NCI-H187 (cell line): ENCODE measurements around the gene NOP53.
"Not testable (repeated sequence)": the region's sequence is repeated elsewhere in the genome, so short reads cannot be mapped to it uniquely, and the experiment has no call there.

Experiments used
- DNase-seq, 2 experiments: peaks; one replicate each; lab custom pipeline; 2025; lab: John Stamatoyannopoulos, UW

NOP53 gene

GRCh38 chr19:47754206-47755064 is 9.1 kb downstream of the NOP53 start:
- no peak for DNase-seq

DNA sequence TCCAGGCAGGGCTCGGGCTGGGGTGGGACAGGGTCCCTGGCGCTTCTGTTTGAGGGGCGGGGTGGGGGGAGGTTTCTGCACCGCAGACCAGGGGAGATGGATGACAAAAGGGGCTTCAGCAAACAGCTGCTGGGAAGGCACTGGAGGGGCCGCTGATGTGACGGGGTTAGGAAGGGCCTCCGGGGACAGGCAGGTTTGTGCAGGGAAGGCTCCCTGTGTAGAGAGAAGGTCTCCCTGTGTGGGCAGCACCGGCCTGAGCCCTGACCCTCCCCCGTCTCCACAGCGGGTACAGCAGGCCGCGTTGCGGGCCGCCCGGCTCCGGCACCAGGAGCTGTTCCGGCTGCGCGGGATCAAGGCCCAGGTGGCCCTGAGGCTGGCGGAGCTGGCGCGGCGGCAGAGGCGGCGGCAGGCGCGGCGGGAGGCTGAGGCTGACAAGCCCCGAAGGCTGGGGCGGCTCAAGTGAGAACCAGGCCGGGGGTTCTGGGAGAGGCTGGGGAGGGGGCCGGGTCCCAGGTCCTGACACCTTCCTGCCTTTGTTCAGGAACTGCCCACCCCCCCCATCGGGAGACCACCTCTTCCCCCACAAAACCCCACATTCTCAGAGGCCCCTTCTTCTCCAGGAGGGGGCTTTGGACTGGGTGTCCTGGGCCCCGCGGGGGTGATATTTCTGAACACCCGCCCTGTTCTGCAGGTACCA is 9.9 kb downstream of the NOP53 start:
- DNase-seq, result no peak

DNA sequence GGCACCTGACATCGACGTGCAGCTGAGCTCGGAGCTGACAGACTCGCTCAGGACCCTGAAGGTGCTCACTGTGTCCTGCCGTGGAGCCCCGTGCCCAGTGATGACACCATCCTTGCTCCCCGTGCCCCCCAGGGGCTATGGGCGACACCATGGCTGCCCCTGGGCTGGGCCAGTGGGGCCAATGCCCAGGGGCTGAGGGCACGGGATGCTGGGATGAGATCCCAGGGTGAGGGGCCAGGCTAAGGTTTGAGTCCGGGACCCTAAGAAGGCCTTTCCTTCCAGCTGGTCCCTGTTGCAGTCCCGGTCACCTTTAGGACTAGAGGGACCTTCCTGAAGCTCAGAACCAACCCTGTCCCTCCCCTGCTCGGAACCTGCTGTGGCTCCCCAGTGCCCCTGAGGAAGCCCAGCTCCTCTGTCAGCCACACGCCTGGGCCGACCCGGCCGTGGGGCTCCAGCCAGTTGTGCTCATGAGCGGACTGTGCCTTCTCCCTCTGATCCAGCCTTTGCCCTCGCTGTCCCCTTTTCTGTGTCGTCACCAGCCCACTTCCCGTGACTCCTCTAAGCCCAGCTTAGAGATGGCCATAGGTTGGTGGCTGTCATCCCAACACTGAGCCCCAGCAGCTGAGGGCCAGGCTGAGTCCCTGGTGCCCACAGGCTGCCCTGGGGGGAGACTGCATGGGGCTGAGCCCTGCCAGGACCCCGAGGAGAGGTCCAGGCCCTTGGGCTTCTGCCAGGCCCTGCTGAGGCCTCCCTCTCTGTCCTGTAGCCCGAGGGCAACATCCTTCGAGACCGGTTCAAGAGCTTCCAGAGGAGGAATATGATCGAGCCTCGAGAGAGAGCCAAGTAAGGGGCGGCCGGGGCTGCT is 10.6 kb downstream of the NOP53 start:
- DNase-seq, result no peak

GRCh38 chr19:47756627-47756929 is 11.2 kb downstream of the NOP53 start:
- DNase-seq, result no peak

- no peak for DNase-seq
Observed at GRCh38 chr19:47756953-47757608, 11.7 kb downstream of the NOP53 start.

DNA sequence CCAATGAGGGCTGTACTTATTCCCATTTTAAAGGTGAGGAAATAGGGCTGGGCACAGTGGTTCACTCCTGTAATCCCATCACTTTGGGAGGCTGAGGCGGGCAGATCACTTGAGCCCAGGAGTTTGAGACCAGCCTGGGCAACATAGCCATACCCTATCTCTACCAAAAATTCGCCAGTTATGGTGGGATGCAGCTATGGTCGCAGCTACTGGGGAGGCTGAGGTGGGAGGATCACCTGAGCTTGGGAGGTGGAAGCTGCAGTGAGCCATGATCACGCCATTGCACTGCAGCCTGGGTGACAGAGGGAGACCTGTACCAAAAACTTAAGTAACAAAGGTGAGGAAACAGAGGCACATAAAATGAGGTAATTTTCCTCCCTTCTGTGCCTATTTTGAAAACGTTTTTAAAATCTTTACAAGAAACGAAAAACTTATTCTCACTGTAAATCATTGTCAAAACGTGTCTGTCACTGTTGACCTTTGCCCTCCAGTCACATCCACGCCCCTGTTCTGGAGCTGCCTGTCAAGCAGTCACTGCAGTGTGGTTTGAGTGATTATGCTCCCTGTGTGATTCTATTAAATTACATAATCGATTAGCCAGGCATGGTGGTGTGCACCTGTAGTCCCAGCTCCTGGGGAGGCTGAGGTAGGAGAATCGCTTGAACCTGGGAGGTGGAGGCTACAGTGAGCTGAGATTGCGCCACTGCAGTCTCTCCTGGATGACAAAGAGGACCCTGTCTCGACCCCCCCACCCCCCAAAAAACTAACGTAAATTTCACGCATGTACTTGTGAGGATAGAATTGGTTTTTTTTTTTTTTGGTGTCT is 12.5 kb downstream of the NOP53 start:
- DNase-seq, result no peak

DNA sequence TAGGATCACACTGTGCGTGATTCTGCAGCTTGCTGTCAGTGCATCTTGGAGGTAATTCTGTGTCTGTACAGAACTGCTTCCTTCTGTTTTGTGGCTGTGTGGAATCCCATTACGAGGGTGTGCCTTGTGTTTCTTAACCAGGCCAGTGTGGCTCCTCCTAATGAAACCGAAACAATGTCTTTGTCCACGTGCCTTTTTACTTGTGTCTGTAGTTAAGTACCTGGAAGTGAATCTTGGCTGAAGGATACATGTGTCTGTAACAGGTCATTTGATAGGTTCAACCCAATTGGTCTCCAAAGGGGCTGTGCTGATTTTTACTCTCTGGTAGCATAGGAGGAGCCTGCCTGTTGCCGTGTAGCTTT is 13.1 kb downstream of the NOP53 start:
- no peak for DNase-seq

DNA sequence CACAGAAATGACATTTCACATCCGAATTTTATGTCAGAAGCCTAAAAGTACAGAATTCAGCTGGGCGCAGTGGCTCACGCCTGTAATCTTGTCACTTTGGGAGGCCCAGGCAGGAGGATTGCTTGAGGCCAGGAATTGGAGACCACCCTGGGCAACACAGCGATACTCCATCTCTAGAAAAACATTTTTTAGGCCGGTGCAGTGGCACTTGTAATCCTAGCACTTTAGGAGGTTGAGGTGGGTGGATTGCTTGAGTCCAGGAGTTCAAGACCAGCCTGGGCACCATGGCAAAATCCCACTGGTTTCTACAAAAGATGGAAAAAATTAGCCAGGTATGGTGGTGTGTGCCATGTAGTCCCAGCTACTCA is 15.3 kb downstream of the NOP53 start:
- no peak for DNase-seq

DNA sequence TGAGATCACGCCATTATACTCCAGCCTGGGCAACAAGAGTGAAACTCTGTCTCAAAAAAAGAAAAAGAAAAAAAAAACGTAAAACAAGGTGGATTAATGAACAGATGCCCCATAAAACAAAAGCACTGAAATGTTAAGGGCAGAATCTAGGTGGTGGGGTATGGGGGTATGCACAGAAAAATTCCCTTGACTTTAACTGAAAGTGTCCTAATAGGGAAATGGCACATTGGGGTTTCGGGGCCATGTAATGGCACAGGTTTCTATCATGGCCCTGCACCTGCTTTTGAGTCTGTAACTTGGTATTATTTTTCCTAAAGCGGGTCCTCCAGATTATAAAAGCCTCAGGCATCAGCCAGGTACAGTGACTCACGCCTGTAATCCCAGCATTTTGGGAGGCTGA is 16.2 kb downstream of the NOP53 start:
- no peak for DNase-seq

- DNase-seq, result no peak
Observed at GRCh38 chr19:47762151-47762550, 16.8 kb downstream of the NOP53 start.

GRCh38 chr19:47762615-47763308 is 17.4 kb downstream of the NOP53 start:
- DNase-seq, result no peak

DNA sequence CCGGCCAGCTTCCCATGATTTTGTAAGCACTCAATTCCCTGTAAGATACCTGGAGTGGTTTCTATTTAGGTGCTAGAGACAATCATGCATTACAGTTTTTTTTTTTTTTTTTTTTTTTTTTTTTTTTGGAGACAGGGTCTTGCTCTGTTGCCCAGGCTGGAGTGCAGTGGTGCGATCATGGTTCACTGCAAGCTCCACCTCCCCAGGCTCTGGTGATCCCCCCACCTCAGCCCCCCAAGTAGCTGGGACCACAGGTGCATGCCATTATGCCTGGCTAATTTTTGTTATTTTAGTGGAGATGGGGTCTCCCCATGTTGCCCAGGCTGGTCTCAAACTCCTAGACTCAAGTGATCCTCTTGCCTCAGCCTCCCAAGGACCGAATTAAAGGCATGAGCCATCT is 19.4 kb downstream of the NOP53 start:
- not testable (repeated sequence) for DNase-seq

DNA sequence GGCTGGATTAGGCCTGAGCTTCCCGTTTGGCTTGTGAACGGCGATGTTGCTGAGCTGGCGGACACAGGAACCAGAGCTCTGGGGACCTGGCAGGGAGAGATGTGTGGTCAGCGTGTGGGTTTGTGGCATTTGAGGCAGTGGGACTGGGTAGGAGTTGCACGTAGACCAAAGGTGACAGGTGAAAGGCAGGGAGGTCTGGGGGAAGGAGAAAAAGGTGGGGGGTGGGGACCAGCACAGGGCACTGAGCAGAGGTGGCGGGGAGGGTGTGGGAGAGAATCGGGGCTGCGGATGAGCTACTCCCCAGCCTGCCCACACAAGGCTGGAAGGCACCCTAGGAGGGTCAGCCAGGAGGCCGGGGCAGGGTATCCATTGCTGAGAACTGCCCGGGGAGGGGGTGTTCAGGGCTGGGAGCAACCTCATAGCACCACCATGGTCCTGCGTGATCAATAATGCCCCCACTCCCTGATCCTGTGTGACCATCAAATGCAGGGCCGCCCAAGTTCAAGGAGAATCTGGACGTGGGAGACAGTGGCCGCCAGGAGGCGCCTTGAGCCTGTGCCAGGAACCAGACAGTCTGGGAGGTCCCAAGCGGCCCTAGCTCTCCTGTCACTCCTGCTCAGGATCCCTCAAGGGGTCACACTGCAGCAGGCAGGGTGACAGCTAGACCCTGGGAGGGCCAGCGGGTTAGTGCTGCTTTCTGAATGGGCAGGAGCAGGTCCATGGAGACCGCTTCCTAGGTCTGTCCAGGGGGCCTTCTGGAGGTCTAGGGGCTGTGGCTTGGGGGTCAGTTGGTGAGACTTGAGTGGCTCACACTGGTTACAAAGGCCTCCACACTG is 20.4 kb downstream of the NOP53 start:
- peak in 1 of 2 experiments; percentile 10 for DNase-seq

- no peak for DNase-seq
Observed at GRCh38 chr19:47766359-47766620, 20.9 kb downstream of the NOP53 start.

DNA sequence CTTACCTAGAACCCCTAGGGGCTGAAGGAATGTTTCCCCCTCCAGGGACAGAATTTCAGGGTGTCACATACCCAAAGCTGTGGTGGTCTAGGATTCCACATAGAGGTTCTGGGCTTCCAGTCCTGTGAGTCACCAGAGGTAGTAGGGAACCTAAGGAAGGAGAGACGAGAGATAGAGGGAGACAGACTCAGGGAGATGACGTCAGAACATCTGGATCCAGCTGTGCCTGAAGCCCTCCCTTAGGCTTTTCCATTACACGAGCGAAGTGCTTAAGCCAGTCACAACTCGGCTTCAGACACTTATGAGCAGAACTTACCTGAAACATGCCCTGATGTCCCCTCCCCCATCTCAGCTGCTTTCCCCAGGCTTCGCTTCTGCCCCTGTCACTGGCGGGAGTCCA is 21.3 kb downstream of the NOP53 start:
- DNase-seq, result no peak

- no peak for DNase-seq
Observed at GRCh38 chr19:47767349-47767748, 22.0 kb downstream of the NOP53 start.

- DNase-seq, result no peak
Observed at GRCh38 chr19:47768604-47769003, 23.3 kb downstream of the NOP53 start.

DNA sequence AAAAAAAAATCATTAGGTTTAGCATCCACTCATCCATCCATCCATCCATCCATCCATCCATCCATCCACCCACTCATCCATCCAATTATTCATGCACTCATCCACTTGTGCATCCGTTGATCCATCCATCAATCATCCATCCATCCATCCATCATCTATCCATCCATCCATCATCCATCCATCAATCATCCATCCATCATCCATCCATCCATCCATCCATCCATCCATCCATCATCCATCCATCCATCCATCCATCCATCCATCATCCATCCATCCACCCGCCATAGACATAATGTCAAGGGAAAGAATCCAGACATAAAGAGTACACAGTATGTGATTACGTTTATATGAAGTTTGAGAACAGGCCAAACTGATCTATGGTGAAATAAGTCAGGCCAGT is 24.2 kb downstream of the NOP53 start:
- no peak for DNase-seq

DNA sequence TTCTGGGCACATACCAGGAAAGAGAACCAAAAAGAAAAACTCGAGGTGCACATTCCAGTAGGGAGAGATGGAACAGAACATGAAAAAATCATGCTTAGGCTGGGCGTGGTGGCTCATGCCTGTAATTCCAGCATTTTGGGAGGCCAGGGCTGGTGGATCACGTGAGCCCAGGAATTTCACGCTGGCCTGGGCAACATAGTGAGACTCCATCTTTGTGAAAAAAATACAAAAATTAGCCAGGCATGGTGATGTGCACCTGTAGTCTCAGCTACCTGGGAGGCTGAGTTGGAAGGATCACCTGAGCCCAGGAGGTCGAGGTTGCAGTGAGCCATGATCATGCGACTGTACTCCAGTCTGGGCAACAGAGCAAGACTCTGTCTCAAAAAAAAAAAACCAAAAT is 25.9 kb downstream of the NOP53 start:
- not testable (repeated sequence) for DNase-seq

- no peak for DNase-seq
Observed at GRCh38 chr19:47776568-47776967, 31.2 kb downstream of the NOP53 start.
